Trophoblast cell (in vitro differentiated cells and primary cell): ENCODE measurements around the gene SRRM5.
A peak's percentile ranks its signal among the peaks of the same experiment; 100 is the strongest.

Source experiments
- DNase-seq, 2 donors: peaks; one replicate each; pipeline ENCODE4 v3.0.0-alpha.2; 2016
- H2AFZ ChIP-seq: 2 replicates; pipeline ENCODE4 v1.6.1; 2013; ENCODE audit warnings: low read length, moderate library complexity, mild to moderate bottlenecking; ENCODE audit not compliant: insufficient read depth, poor library complexity
- H2AK5ac ChIP-seq: 2 replicates; pipeline ENCODE4 v1.6.1; 2013; ENCODE audit warnings: mild to moderate bottlenecking, low read length
- H2BK120ac ChIP-seq: 2 replicates; pipeline ENCODE4 v1.6.1; 2013; ENCODE audit warnings: low read length, mild to moderate bottlenecking, moderate library complexity; ENCODE audit not compliant: insufficient read depth, poor library complexity
- H2BK12ac ChIP-seq: 2 replicates; pipeline ENCODE4 v1.6.1; 2013; ENCODE audit warnings: mild to moderate bottlenecking, low read length, moderate library complexity
- H2BK5ac ChIP-seq: 2 replicates; pipeline ENCODE4 v1.6.1; 2013; ENCODE audit warnings: low read length, low read depth, moderate library complexity, mild to moderate bottlenecking; ENCODE audit not compliant: poor library complexity
- H3K14ac ChIP-seq: 2 replicates; pipeline ENCODE4 v1.6.1; 2013; ENCODE audit warnings: mild to moderate bottlenecking, low read length
- H3K18ac ChIP-seq: 2 replicates; pipeline ENCODE4 v1.6.1; 2013; ENCODE audit warnings: mild to moderate bottlenecking, low read length
- H3K23ac ChIP-seq: 2 replicates; pipeline ENCODE4 v1.6.1; 2013; ENCODE audit warnings: low read length
- H3K27ac ChIP-seq: 2 replicates; pipeline ENCODE4 v1.5.1; 2013; ENCODE audit warnings: low read depth, mild to moderate bottlenecking, inconsistent platforms, low read length, moderate library complexity
- H3K27me3 ChIP-seq: 2 replicates; pipeline ENCODE4 v1.6.1; 2013; ENCODE audit warnings: inconsistent platforms, mild to moderate bottlenecking, low read length, moderate library complexity; ENCODE audit not compliant: insufficient read depth
- H3K36me3 ChIP-seq, 2 experiments: 1 replicate in 1 of 2; 2 replicates in 1 of 2; pipeline ENCODE4 v1.6.1; 2013; ENCODE audit warnings: low read length in 2 of 2, mild to moderate bottlenecking in 2 of 2, moderate library complexity in 1 of 2; ENCODE audit not compliant: insufficient read depth in 2 of 2, control insufficient read depth in 1 of 2
- H3K4ac ChIP-seq: 2 replicates; pipeline ENCODE4 v1.6.1; 2013; ENCODE audit warnings: low read depth, mild to moderate bottlenecking, low read length, moderate library complexity
- H3K4me1 ChIP-seq, 2 experiments: 1 replicate in 1 of 2; 2 replicates in 1 of 2; pipeline ENCODE4 v1.6.1; 2013; ENCODE audit warnings: low read length in 2 of 2, mild to moderate bottlenecking in 2 of 2, moderate library complexity in 1 of 2; ENCODE audit not compliant: insufficient read depth in 2 of 2, control insufficient read depth in 1 of 2
- H3K4me2 ChIP-seq: 2 replicates; pipeline ENCODE4 v1.6.1; 2013; ENCODE audit warnings: inconsistent platforms, mild to moderate bottlenecking, low read length, moderate library complexity
- H3K4me3 ChIP-seq: 2 replicates; pipeline ENCODE4 v1.5.1; 2013; ENCODE audit warnings: mild to moderate bottlenecking, low read depth, low read length, inconsistent platforms
- H3K79me1 ChIP-seq: one replicate; pipeline ENCODE4 v1.6.1; 2013; ENCODE audit warnings: low read length
- H3K79me2 ChIP-seq: 2 replicates; pipeline ENCODE4 v1.6.1; 2013; ENCODE audit warnings: low read length, mild to moderate bottlenecking; ENCODE audit not compliant: control insufficient read depth, insufficient read depth, poor library complexity
- H3K9ac ChIP-seq: 2 replicates; pipeline ENCODE4 v1.6.1; 2013; ENCODE audit warnings: mild to moderate bottlenecking, low read length
- H3K9me3 ChIP-seq: 2 replicates; pipeline ENCODE4 v1.6.1; 2013; ENCODE audit warnings: low read depth, mild to moderate bottlenecking, control low read depth, inconsistent platforms, low read length; ENCODE audit not compliant: insufficient read depth
- H4K12ac ChIP-seq: 2 replicates; pipeline ENCODE4 v1.6.1; 2013; ENCODE audit warnings: low read depth, mild to moderate bottlenecking, low read length, moderate library complexity
- H4K8ac ChIP-seq: 2 replicates; pipeline ENCODE4 v1.6.1; 2013; ENCODE audit warnings: low read depth, mild to moderate bottlenecking, low read length, moderate library complexity
- H4K91ac ChIP-seq: one replicate; pipeline ENCODE4 v1.6.1; 2013; ENCODE audit warnings: low read depth, mild to moderate bottlenecking, low read length, moderate library complexity
- WGBS: extraction: QIAGEN DNeasy Blood & Tissue Kit; methylation state at CpG from one replicate; pipeline ENCODE4 v1.1.7; 2013; ENCODE audit warnings: missing lambda C conversion rate; ENCODE audit not compliant: insufficient read length, insufficient coverage; ENCODE audit errors: extremely low coverage; 5-methylcytosine and 5-hydroxymethylcytosine counted together

Gene SRRM5

GRCh38 chr19:43638995-43639518 lies 27.2 kb downstream of the SRRM5 start:
- Histone ChIP-seq H3K4me1 (peaks cover 13 to 21% of the 10 kb centered on the region in 2 experiments), H3K9me3 (peaks cover 5% of the 10 kb centered on the region), H3K36me3 (no peaks in the 10 kb centered on the region), H2AK5ac (no peak overlapping the region), H3K9ac (no peak overlapping the region), H3K23ac (no peak overlapping the region), H4K91ac (no peak overlapping the region), H4K8ac (no peak overlapping the region), H3K27ac (no peak overlapping the region), H3K27me3 (peaks cover 21% of the 10 kb centered on the region), H3K4ac (no peak overlapping the region), H2BK5ac (no peak overlapping the region), H3K79me1 (peaks cover 6% of the 10 kb centered on the region), H3K14ac (no peak overlapping the region), H3K4me3 (peak overlapping the region; percentile 60), H3K79me2 (no peaks in the 10 kb centered on the region), H2BK12ac (no peak overlapping the region), H4K12ac (no peak overlapping the region), H2BK120ac (no peak overlapping the region), H3K4me2 (peak overlapping the region; percentile 68), H2AFZ (peak overlapping the region; percentile 47), H3K18ac (no peak overlapping the region)
- no peak for DNase-seq
- WGBS = no CpG with 5 or more reads among the region's 18 CpGs

GRCh38 chr19:43639519-43640423 lies 27.9 kb downstream of the SRRM5 start, which contains the start of gene CADM4:
TSS of gene CADM4 (minus strand) at chr19:43639850. CDS start at chr19:43639790, 60 bp downstream.
- no peak within 1 kb of the TSS for H2BK12ac ChIP-seq
- H2AFZ ChIP-seq = peak within 1 kb of the TSS; percentile 79
- H3K4me3 ChIP-seq = peak within 1 kb of the TSS; percentile 74
- H3K9ac ChIP-seq = no peak within 1 kb of the TSS
- peaks cover 21% of the 10 kb centered on the region for H3K27me3 ChIP-seq
- peak in 1 of 2 donors; percentile 29 for DNase-seq
- no peak within 1 kb of the TSS for H3K27ac ChIP-seq
- peak within 1 kb of the TSS; percentile 94 for H3K4me2 ChIP-seq
- no peak within 1 kb of the TSS for H4K12ac ChIP-seq
- no peak within 1 kb of the TSS for H3K4ac ChIP-seq
- peaks cover 11 to 17% of the 10 kb centered on the region in 2 experiments for H3K4me1 ChIP-seq
- H3K18ac ChIP-seq = no peak within 1 kb of the TSS
- H2BK5ac ChIP-seq = no peak within 1 kb of the TSS
- H3K79me1 ChIP-seq = peaks cover 4% of the 10 kb centered on the region
- no peaks in the 10 kb centered on the region for H3K79me2 ChIP-seq
- WGBS = no CpG with 5 or more reads among the region's 110 CpGs
- H3K14ac ChIP-seq = peak within 1 kb of the TSS; percentile 12
- no peak within 1 kb of the TSS for H4K8ac ChIP-seq
- H3K23ac ChIP-seq = no peak within 1 kb of the TSS
- H4K91ac ChIP-seq = no peak within 1 kb of the TSS
- H3K9me3 ChIP-seq = peaks cover 5% of the 10 kb centered on the region
- no peak within 1 kb of the TSS for H2AK5ac ChIP-seq
- no peaks in the 10 kb centered on the region for H3K36me3 ChIP-seq
- H2BK120ac ChIP-seq = no peak within 1 kb of the TSS

GRCh38 chr19:43640424-43640757 lies 28.5 kb downstream of the SRRM5 start:
- Histone ChIP-seq H3K27me3 (peaks cover 21% of the 10 kb centered on the region), H3K79me1 (no peaks in the 10 kb centered on the region), H2AFZ (peak overlapping the region; percentile 79), H3K4ac (no peak overlapping the region), H3K9ac (no peak overlapping the region), H2AK5ac (no peak overlapping the region), H3K9me3 (peaks cover 5% of the 10 kb centered on the region), H3K18ac (no peak overlapping the region), H4K91ac (no peak overlapping the region), H3K79me2 (no peaks in the 10 kb centered on the region), H2BK5ac (no peak overlapping the region), H3K4me1 (peaks cover 5 to 11% of the 10 kb centered on the region in 2 experiments), H3K27ac (no peak overlapping the region), H3K23ac (no peak overlapping the region), H2BK120ac (no peak overlapping the region), H4K8ac (no peak overlapping the region), H4K12ac (no peak overlapping the region), H3K36me3 (no peaks in the 10 kb centered on the region), H2BK12ac (no peak overlapping the region), H3K4me2 (peak overlapping the region; percentile 94), H3K4me3 (peak overlapping the region; percentile 74), H3K14ac (no peak overlapping the region)
- no peak for DNase-seq
- no CpG with 5 or more reads among the region's 9 CpGs for WGBS

GRCh38 chr19:43641333-43641732 lies 29.4 kb downstream of the SRRM5 start:
- Histone ChIP-seq H3K4me3 (no peak overlapping the region), H3K4me2 (no peak overlapping the region), H3K79me2 (no peaks in the 10 kb centered on the region), H3K23ac (no peak overlapping the region), H2AFZ (no peak overlapping the region), H3K4me1 (peaks cover under 1 to 6% of the 10 kb centered on the region in 2 experiments), H2BK12ac (no peak overlapping the region), H4K12ac (no peak overlapping the region), H4K91ac (no peak overlapping the region), H3K79me1 (no peaks in the 10 kb centered on the region), H2BK5ac (no peak overlapping the region), H3K9ac (no peak overlapping the region), H4K8ac (no peak overlapping the region), H3K14ac (no peak overlapping the region), H3K4ac (no peak overlapping the region), H3K27me3 (peaks cover 21% of the 10 kb centered on the region), H2AK5ac (no peak overlapping the region), H3K27ac (no peak overlapping the region), H3K18ac (no peak overlapping the region), H3K9me3 (peaks cover 5% of the 10 kb centered on the region), H2BK120ac (no peak overlapping the region), H3K36me3 (no peaks in the 10 kb centered on the region)
- no peak for DNase-seq
- no CpG with 5 or more reads among the region's 2 CpGs for WGBS
